IgD-negative memory B cell (primary cell): ENCODE measurements around the gene RHOBTB1. TPM values are rescaled to one million over a fixed set of nuclear protein-coding genes. Genes with fewer than 3 reads are reported as not detected.

Experiments
- H3K27ac Mint-ChIP-seq, 3 donors: one replicate each; pipeline ENCODE4 v1.8.0; 2020 to 2022; ENCODE audit warnings: mild to moderate bottlenecking in 3 of 3, mixed read lengths in 3 of 3, moderate library complexity in 1 of 3
- H3K27me3 Mint-ChIP-seq: one replicate; pipeline ENCODE4 v1.8.0; 2021; ENCODE audit warnings: mixed read lengths
- H3K36me3 Mint-ChIP-seq: one replicate; pipeline ENCODE4 v1.8.0; 2020; ENCODE audit warnings: mild to moderate bottlenecking, mixed read lengths
- H3K4me1 Mint-ChIP-seq, 3 donors: one replicate each; pipeline ENCODE4 v1.8.0; 2020 to 2022; ENCODE audit warnings: mixed read lengths in 3 of 3, mild to moderate bottlenecking in 1 of 3
- H3K4me3 Mint-ChIP-seq, 4 donors: one replicate each; pipeline ENCODE4 v1.8.0; 2020 to 2022; ENCODE audit warnings: mild to moderate bottlenecking in 4 of 4, mixed read lengths in 4 of 4, moderate library complexity in 3 of 4
- H3K9me3 Mint-ChIP-seq, 3 donors: one replicate each; pipeline ENCODE4 v1.8.0; 2020 to 2021; ENCODE audit warnings: mixed read lengths in 3 of 3, mild to moderate bottlenecking in 1 of 3
- polyA plus RNA-seq: library from polyadenylated mRNA; unstranded; fragments of 300-500 nt; fragmentation: Illumina TruSeq; gene quantifications from one replicate; pipeline ENCODE4 v1.2.3, GENCODE V29; 2021

RHOBTB1 gene
- polyA plus RNA-seq, 1 donor from 2014 or later: 0.16 TPM

DNA sequence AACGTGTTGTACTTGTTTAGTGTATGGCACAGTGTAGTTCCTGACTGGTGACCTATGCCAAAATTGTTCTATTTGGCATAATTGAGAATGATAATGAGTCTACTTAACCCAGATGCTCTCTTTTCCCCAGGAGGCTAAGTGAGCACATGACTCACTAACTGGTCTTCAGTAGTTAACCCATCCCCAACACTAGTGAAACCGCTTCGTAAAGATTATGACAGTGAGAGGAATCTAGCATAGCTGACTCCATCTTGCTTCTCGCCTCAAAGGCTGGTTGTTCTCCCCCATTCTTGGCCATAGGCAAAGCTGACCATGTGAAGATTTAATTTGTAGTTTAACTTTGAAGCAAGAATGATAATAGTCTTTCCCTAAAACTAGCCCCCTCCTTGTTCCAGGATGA is 118.5 kb downstream of the RHOBTB1 start:
- H3K27me3 Mint-ChIP-seq: peaks cover 7% of the 10 kb centered on the region
- H3K4me1 Mint-ChIP-seq: no peaks in the 10 kb centered on the region
- H3K4me3 Mint-ChIP-seq: no peak overlapping the region
- H3K9me3 Mint-ChIP-seq: no peaks in the 10 kb centered on the region
- no peak overlapping the region for H3K27ac Mint-ChIP-seq
- no peaks in the 10 kb centered on the region for H3K36me3 Mint-ChIP-seq

GRCh38 chr10:60823324-60823723 is 120.7 kb downstream of the RHOBTB1 start:
- H3K27me3 Mint-ChIP-seq: peaks cover 2% of the 10 kb centered on the region
- H3K4me1 Mint-ChIP-seq: no peaks in the 10 kb centered on the region
- H3K27ac Mint-ChIP-seq: no peak overlapping the region
- H3K4me3 Mint-ChIP-seq: no peak overlapping the region
- no peaks in the 10 kb centered on the region for H3K9me3 Mint-ChIP-seq
- no peaks in the 10 kb centered on the region for H3K36me3 Mint-ChIP-seq

DNA sequence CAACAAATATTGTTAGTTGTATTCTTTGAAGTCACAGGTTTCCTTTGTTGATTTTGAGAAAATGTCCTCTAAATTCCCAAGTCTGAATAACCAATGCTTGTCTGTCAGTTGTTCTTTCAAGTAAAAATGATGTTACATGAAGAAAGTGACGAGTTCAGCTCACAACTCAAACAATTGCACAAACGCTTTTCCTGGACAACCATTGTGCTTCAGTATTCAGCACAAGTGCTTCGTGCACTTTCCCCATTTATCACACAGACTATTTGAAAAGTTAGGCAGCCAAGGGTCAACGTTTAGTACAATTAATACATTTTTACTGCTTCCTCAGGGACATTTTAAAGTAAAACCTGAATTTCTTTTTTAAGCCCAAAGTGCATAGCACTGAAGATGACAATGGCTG is 121.2 kb downstream of the RHOBTB1 start:
- H3K4me3 Mint-ChIP-seq: no peak overlapping the region
- H3K27ac Mint-ChIP-seq: no peak overlapping the region
- H3K36me3 Mint-ChIP-seq: no peaks in the 10 kb centered on the region
- H3K27me3 Mint-ChIP-seq: peaks cover under 1% of the 10 kb centered on the region
- H3K9me3 Mint-ChIP-seq: no peaks in the 10 kb centered on the region
- H3K4me1 Mint-ChIP-seq: no peaks in the 10 kb centered on the region

DNA sequence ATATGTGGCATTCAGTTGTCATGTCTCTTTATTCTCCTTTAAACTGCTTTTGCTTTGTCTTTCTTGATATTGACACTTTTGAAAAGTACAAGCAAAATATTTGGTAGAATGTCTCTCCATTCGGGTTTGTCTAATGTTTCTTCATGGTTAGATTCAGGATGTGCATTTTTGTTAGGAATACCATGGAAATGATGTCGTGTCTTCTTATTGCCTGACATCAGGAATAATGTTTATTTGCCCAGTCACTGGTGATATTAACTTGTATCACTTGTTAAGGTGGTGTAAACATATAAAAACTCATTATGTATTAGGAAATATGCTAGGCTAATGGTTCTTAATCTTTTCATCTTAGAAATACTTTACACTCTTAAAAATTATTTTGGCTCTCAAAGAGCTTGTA is 122.3 kb downstream of the RHOBTB1 start:
- peaks cover 4 to 7% (median 6%) of the 10 kb centered on the region in 3 donors for H3K4me1 Mint-ChIP-seq
- no peaks in the 10 kb centered on the region for H3K9me3 Mint-ChIP-seq
- H3K36me3 Mint-ChIP-seq: no peaks in the 10 kb centered on the region
- peaks cover 1% of the 10 kb centered on the region for H3K27me3 Mint-ChIP-seq
- no peak overlapping the region for H3K4me3 Mint-ChIP-seq
- H3K27ac Mint-ChIP-seq: no peak overlapping the region

DNA sequence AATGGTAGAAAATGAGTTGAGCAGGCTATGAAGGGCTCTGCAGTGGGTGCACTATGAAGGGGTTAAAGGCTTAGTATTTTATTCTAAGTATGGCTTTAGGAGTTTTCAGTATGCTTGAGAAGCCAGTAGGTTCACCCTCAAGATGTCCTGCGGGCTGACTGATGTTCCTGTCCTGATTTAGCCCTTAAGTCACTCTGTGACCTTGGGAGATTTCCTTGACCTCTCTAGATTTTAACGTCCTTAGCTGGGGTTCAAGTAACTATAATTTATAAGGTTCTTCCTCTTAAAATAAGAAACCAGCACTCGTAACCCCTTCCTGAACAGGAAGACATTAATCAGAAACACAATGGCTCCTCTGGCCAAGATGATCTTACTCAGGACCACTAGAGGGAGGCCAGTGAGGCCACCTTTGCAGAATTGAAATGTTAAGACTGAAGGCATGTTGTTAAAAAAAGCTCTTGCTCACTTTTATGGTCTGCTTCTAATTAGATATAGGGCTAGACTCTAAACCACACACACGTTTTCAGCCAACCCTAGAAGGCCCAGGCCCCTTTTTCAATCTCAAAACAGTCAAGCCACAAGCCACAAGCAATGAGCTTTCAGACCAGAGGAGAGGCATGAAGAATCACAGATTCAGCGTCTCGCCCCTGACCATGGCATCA is 123.8 kb downstream of the RHOBTB1 start:
- no peaks in the 10 kb centered on the region for H3K36me3 Mint-ChIP-seq
- peaks cover 4 to 9% (median 8%) of the 10 kb centered on the region in 3 donors for H3K4me1 Mint-ChIP-seq
- peaks cover 1% of the 10 kb centered on the region for H3K27me3 Mint-ChIP-seq
- H3K4me3 Mint-ChIP-seq: no peak overlapping the region
- no peak overlapping the region for H3K27ac Mint-ChIP-seq
- no peaks in the 10 kb centered on the region for H3K9me3 Mint-ChIP-seq

Other genes with a start within 250 kb of the RHOBTB1 start
- gene CDK1, start 165.7 kb downstream of the RHOBTB1 start, polyA plus RNA-seq: 0.46 TPM